ENCODE results near the gene PTPRM.
"Not testable (repeated sequence)": the region's sequence is repeated elsewhere in the genome, so short reads cannot be mapped to it uniquely, and the experiment has no call there.

The PTPRM gene

GRCh38 chr18:7926526-7926925 lies 359.4 kb downstream of the PTPRM start:
- in situ Hi-C loops (cut with MboI; ENCODE audit: low sequenced_read_pairs), result no loop called here

GRCh38 chr18:7927119-7927518 lies 360.0 kb downstream of the PTPRM start:
- in situ Hi-C loops (cut with MboI; ENCODE audit: low sequenced_read_pairs), result no loop called here

GRCh38 chr18:7931763-7932162 lies 364.6 kb downstream of the PTPRM start:
- in situ Hi-C loops (cut with MboI; ENCODE audit: low sequenced_read_pairs), result no loop called here

- in situ Hi-C loops (cut with MboI; ENCODE audit: low sequenced_read_pairs), result no loop called here
Measured at GRCh38 chr18:7937268-7937667, 370.2 kb downstream of the PTPRM start.

GRCh38 chr18:7939521-7939920 lies 372.4 kb downstream of the PTPRM start:
- in situ Hi-C loops (cut with MboI; ENCODE audit: low sequenced_read_pairs), result no loop called here

- in situ Hi-C loops (cut with MboI; ENCODE audit: low sequenced_read_pairs), result no loop called here
Measured at GRCh38 chr18:7940379-7940778, 373.3 kb downstream of the PTPRM start.

- in situ Hi-C loops (cut with MboI; ENCODE audit: low sequenced_read_pairs), result no loop called here
Measured at GRCh38 chr18:7940971-7941370, 373.9 kb downstream of the PTPRM start.

- in situ Hi-C loops (cut with MboI; ENCODE audit: low sequenced_read_pairs), result no loop called here
Measured at GRCh38 chr18:7941533-7941932, 374.4 kb downstream of the PTPRM start.

- in situ Hi-C loops (cut with MboI; ENCODE audit: low sequenced_read_pairs), result no loop called here
Measured at GRCh38 chr18:7945882-7946281, 378.8 kb downstream of the PTPRM start.

- in situ Hi-C loops (cut with MboI; ENCODE audit: low sequenced_read_pairs), result no loop called here
Measured at GRCh38 chr18:7946734-7947377, 379.7 kb downstream of the PTPRM start.

- in situ Hi-C loops (cut with MboI; ENCODE audit: low sequenced_read_pairs), result no loop called here
Measured at GRCh38 chr18:7950380-7951136, 383.4 kb downstream of the PTPRM start.

- in situ Hi-C loops (cut with MboI; ENCODE audit: low sequenced_read_pairs), result no loop called here
Measured at GRCh38 chr18:7953095-7953958, 386.2 kb downstream of the PTPRM start.

- in situ Hi-C loops (cut with MboI; ENCODE audit: low sequenced_read_pairs), result no loop called here
Measured at GRCh38 chr18:7954238-7954637, 387.1 kb downstream of the PTPRM start.

GRCh38 chr18:7955175-7955574 lies 388.1 kb downstream of the PTPRM start:
- in situ Hi-C loops (cut with MboI; ENCODE audit: low sequenced_read_pairs), result no loop called here

- in situ Hi-C loops (cut with MboI; ENCODE audit: low sequenced_read_pairs), result no loop called here
Measured at GRCh38 chr18:7957297-7957696, 390.2 kb downstream of the PTPRM start.

- in situ Hi-C loops (cut with MboI; ENCODE audit: low sequenced_read_pairs), result no loop called here
Measured at GRCh38 chr18:7958081-7958896, 391.2 kb downstream of the PTPRM start.

GRCh38 chr18:7958897-7959146 lies 391.7 kb downstream of the PTPRM start:
- in situ Hi-C loops (cut with MboI; ENCODE audit: low sequenced_read_pairs), result no loop called here

GRCh38 chr18:7966682-7967081 lies 399.6 kb downstream of the PTPRM start:
- in situ Hi-C loops (cut with MboI; ENCODE audit: low sequenced_read_pairs), result not testable (repeated sequence)

GRCh38 chr18:7974200-7974874 lies 407.2 kb downstream of the PTPRM start:
- in situ Hi-C loops (cut with MboI; ENCODE audit: low sequenced_read_pairs), result no loop called here

- in situ Hi-C loops (cut with MboI; ENCODE audit: low sequenced_read_pairs), result no loop called here
Measured at GRCh38 chr18:7977897-7978296, 410.8 kb downstream of the PTPRM start.

- in situ Hi-C loops (cut with MboI; ENCODE audit: low sequenced_read_pairs), result no loop called here
Measured at GRCh38 chr18:7978834-7979233, 411.7 kb downstream of the PTPRM start.

Data from HL-60/S4 (cell line).